AG09309 (cell line): ENCODE data around the gene CSNK1G3.

Experiments used
- DNase-seq: peaks from one replicate; pipeline ENCODE4 v3.0.0-alpha.2; 2010; ENCODE audit warnings: low read depth
- H3K4me3 ChIP-seq: 2 replicates; pipeline ENCODE4 v1.5.1; 2011; ENCODE audit warnings: mild to moderate bottlenecking, low read depth, low read length, moderate library complexity; ENCODE audit not compliant: control insufficient read depth
- CTCF ChIP-seq: IDR thresholded peaks from 2 replicates; pipeline ENCODE4 v1.5.1; 2011; ENCODE audit warnings: mild to moderate bottlenecking, low read depth, low read length, inconsistent platforms; ENCODE audit not compliant: insufficient read depth, control insufficient read depth; ENCODE audit errors: missing control alignments

The CSNK1G3 gene

GRCh38 chr5:123500471-123500870, 11.5 kb upstream of the CSNK1G3 start:
- no peak overlapping the region for H3K4me3 ChIP-seq
- TF ChIP-seq CTCF: no peak

GRCh38 chr5:123502120-123502519, 9.9 kb upstream of the CSNK1G3 start:
- no peak overlapping the region for H3K4me3 ChIP-seq
- no peak for DNase-seq
- TF ChIP-seq CTCF: no peak

More at GRCh38 chr5:123500471-123500870, 11.5 kb upstream of the CSNK1G3 start:
- DNase-seq: no peak

GRCh38 chr5:123503299-123503698, 8.7 kb upstream of the CSNK1G3 start:
- DNase-seq: no peak
- TF ChIP-seq CTCF: no peak
- no peak overlapping the region for H3K4me3 ChIP-seq

DNA sequence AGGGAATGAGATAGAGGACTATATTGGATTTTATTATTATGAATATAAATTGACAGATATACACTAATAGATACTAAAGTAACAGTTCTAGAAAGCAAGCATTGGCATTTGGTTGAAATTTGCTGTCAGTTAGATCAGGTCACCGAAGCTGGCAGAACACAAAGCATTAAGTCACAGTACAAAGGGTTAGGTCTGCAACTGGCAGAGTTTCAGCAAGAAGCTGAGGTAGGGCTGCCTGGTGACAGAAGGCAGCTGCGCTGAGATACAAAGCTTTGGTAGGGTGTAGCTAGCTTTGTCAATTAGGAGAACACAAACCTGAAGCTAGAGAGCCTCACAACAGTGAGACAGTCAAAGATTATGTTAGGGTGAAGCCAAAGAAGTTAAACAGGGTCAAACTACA, 6.3 kb upstream of the CSNK1G3 start:
- no peak for TF ChIP-seq CTCF
- no peak for DNase-seq
- H3K4me3 ChIP-seq: no peak overlapping the region

- no peak for TF ChIP-seq CTCF
- H3K4me3 ChIP-seq: no peak overlapping the region
- DNase-seq: no peak
Observed at GRCh38 chr5:123508441-123508840, 3.5 kb upstream of the CSNK1G3 start.

- DNase-seq: peak; percentile 38
- H3K4me3 ChIP-seq: peak overlapping the region; percentile 74
- no peak for TF ChIP-seq CTCF
Observed at GRCh38 chr5:123511290-123511647, 708 bp upstream of the CSNK1G3 start.
